Uterus (tissue), 4 donors: ENCODE data around the gene CTLA4. TPM values are rescaled to one million over a fixed set of nuclear protein-coding genes. Genes with fewer than 3 reads are reported as not detected.

Source experiments
- DNase-seq, 2 donors: peaks; one replicate each; pipeline ENCODE4 v3.0.0-alpha.2; 2019 to 2020
- H3K27ac ChIP-seq, 2 donors: fragments of 200-600 bp; sonication (generic); 1 replicate in 1 of 2; 2 replicates in 1 of 2; pipeline ENCODE4 v1.5.1; 2016 to 2018
- H3K27me3 ChIP-seq, 2 donors: fragments of 200-600 bp; sonication (generic); one replicate each; pipeline ENCODE4 v1.5.1; 2018 to 2019; ENCODE audit warnings: control low read depth in 1 of 2
- H3K36me3 ChIP-seq, 2 donors: fragments of 200-600 bp; sonication (generic); one replicate each; pipeline ENCODE4 v1.5.1; 2019; ENCODE audit warnings: control low read depth in 1 of 2
- H3K4me1 ChIP-seq, 2 donors: fragments of 200-600 bp; sonication (generic); one replicate each; pipeline ENCODE4 v1.5.1; 2018 to 2019; ENCODE audit warnings: control low read depth in 1 of 2
- H3K4me3 ChIP-seq, 2 donors: fragments of 200-600 bp; sonication (generic); 1 replicate in 1 of 2; 2 replicates in 1 of 2; pipeline ENCODE4 v1.5.1; 2018 to 2019; ENCODE audit warnings: mild to moderate bottlenecking in 1 of 2
- H3K9me3 ChIP-seq, 2 donors: fragments of 200-600 bp; sonication (generic); one replicate each; pipeline ENCODE4 v1.5.1; 2019; ENCODE audit warnings: control low read depth in 1 of 2
- POLR2A ChIP-seq, 2 donors: fragments of 450-650 bp; IDR thresholded peaks; one replicate each; pipeline ENCODE4 v1.6.1; 2016; ENCODE audit warnings: antibody characterized with exemption in 2 of 2, mild to moderate bottlenecking in 1 of 2, moderate library complexity in 1 of 2
- intact Hi-C: fragments of 100-400 bp; cut with DNase I; formaldehyde crosslinking; loops from one replicate; pipeline ENCODE4 v1.15.1; 2023; ENCODE audit warnings: low total_unique reads
- total RNA-seq, 4 donors: library from RNA; depleted of rRNA in 3 of 4; stranded (reverse); fragments of >200 nt in 3 of 4; gene quantifications; one replicate each; pipeline versions ENCODE4 v1.1.0 to v1.2.4, GENCODE V29; 2014 to 2023
- TF ChIP-seq, protein P1 (sequence below), 4 experiments: fragments of 200-600 bp in 2 of 4; fragments of 450-650 bp in 2 of 4; sonication (generic) in 2 of 4; IDR thresholded peaks; one replicate each; pipeline ENCODE4 v1.5.1; 2016 to 2019; ENCODE audit warnings: antibody characterized with exemption in 4 of 4, mild to moderate bottlenecking in 2 of 4, moderate library complexity in 1 of 4
- donor health status: DM: yes; HTN: yes; CAD: no.

CTLA4 gene
- total RNA-seq, 4 donors from 2014 or later = 0.14 TPM; not detected in 3

- no peak overlapping the region for H3K4me3 ChIP-seq
- no peaks in the 10 kb centered on the region for H3K9me3 ChIP-seq
- intact Hi-C loops = no loop called here
- no peak for TF ChIP-seq POLR2A (IDR thresholded peaks at IDR 0.05)
- TF ChIP-seq, protein P1, sequence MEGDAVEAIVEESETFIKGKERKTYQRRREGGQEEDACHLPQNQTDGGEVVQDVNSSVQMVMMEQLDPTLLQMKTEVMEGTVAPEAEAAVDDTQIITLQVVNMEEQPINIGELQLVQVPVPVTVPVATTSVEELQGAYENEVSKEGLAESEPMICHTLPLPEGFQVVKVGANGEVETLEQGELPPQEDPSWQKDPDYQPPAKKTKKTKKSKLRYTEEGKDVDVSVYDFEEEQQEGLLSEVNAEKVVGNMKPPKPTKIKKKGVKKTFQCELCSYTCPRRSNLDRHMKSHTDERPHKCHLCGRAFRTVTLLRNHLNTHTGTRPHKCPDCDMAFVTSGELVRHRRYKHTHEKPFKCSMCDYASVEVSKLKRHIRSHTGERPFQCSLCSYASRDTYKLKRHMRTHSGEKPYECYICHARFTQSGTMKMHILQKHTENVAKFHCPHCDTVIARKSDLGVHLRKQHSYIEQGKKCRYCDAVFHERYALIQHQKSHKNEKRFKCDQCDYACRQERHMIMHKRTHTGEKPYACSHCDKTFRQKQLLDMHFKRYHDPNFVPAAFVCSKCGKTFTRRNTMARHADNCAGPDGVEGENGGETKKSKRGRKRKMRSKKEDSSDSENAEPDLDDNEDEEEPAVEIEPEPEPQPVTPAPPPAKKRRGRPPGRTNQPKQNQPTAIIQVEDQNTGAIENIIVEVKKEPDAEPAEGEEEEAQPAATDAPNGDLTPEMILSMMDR (IDR thresholded peaks at IDR 0.05) = no peak
- DNase-seq = no peak
- H3K27me3 ChIP-seq = no peaks in the 10 kb centered on the region
- no peak overlapping the region for H3K27ac ChIP-seq
- no peaks in the 10 kb centered on the region for H3K36me3 ChIP-seq
- H3K4me1 ChIP-seq = no peaks in the 10 kb centered on the region
Measured at GRCh38 chr2:203846490-203847105, 21.0 kb upstream of the CTLA4 start.

GRCh38 chr2:203849010-203849409 is 18.6 kb upstream of the CTLA4 start:
- intact Hi-C loops = no loop called here
- H3K9me3 ChIP-seq = no peaks in the 10 kb centered on the region
- no peak overlapping the region for H3K27ac ChIP-seq
- H3K4me1 ChIP-seq = no peaks in the 10 kb centered on the region
- H3K4me3 ChIP-seq = no peak overlapping the region
- H3K36me3 ChIP-seq = no peaks in the 10 kb centered on the region
- TF ChIP-seq, protein P1 (IDR thresholded peaks at IDR 0.05) = no peak
- TF ChIP-seq POLR2A (IDR thresholded peaks at IDR 0.05) = no peak
- no peak for DNase-seq
- H3K27me3 ChIP-seq = no peaks in the 10 kb centered on the region

DNA sequence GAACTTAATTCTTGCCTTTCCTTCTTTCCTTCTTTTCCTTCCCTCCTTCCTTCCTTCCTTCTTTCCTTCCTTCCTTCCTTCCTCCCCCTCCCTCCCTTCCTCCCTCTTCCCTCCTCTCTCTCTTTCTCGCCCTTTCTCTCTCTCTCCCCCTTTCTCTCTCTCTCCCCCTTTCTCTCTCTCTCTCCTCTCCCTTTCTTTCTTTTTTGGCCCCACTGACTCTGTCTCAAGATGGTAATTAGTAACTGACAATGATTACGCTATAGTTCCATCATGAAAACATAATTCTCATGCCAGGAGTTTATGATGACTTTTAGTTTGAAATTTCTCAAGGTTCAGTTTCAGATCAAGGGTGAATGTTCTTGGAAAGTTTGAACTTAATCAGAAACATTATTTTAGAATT is 14.8 kb upstream of the CTLA4 start:
- Histone ChIP-seq H3K27me3 (no peaks in the 10 kb centered on the region), H3K9me3 (no peaks in the 10 kb centered on the region), H3K27ac (no peak overlapping the region), H3K4me1 (no peaks in the 10 kb centered on the region), H3K4me3 (no peak overlapping the region), H3K36me3 (no peaks in the 10 kb centered on the region)
- TF ChIP-seq, protein P1 (IDR thresholded peaks at IDR 0.05) = no peak
- TF ChIP-seq POLR2A (IDR thresholded peaks at IDR 0.05) = no peak
- intact Hi-C loops = no loop called here
- DNase-seq = no peak

DNA sequence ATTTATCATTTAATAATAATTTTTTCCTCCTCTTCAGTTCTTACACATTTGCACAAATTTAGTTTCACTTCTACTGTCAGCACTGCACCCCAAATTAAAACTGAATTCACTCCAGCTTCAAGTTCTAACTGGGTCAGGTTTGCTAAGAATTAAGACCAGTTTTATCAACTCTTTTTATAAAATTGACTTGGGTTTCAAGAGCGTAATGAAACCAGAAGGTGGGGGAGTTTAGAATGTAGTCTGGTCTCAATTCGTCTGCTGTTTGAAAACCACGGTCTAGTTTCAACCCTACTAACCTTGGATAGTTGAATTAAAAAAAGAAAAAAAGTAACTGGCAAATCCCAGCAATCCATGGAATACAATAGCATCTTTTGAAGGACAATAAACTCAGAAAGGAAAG is 14.3 kb upstream of the CTLA4 start:
- intact Hi-C loops = no loop called here
- no peak overlapping the region for H3K27ac ChIP-seq
- DNase-seq = no peak
- H3K27me3 ChIP-seq = no peaks in the 10 kb centered on the region
- no peak overlapping the region for H3K4me3 ChIP-seq
- H3K36me3 ChIP-seq = no peaks in the 10 kb centered on the region
- H3K9me3 ChIP-seq = no peaks in the 10 kb centered on the region
- TF ChIP-seq, protein P1 (IDR thresholded peaks at IDR 0.05) = no peak
- TF ChIP-seq POLR2A (IDR thresholded peaks at IDR 0.05) = no peak
- H3K4me1 ChIP-seq = no peaks in the 10 kb centered on the region

DNA sequence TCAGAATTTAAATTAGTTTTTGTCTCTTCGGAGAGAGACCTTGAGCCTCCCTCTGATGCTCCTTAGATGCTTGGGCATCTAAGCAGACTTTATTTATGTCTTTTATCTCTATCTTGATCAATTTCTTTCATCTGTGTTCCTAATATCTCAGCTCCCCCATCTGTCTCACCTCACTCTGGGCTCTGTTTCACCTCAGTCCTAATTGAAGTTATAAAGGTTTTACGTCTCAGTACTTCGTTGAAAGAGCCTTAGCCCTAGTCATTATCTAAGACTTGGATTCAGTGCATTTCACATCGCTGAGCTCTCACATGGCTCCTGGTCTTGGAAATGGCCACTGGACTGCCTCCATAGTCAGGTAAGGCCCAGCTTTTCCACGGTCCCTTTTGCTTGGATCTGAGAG is 13.8 kb upstream of the CTLA4 start:
- Histone ChIP-seq H3K4me1 (no peaks in the 10 kb centered on the region), H3K36me3 (no peaks in the 10 kb centered on the region), H3K27ac (no peak overlapping the region), H3K27me3 (no peaks in the 10 kb centered on the region), H3K9me3 (no peaks in the 10 kb centered on the region), H3K4me3 (no peak overlapping the region)
- TF ChIP-seq POLR2A (IDR thresholded peaks at IDR 0.05) = no peak
- TF ChIP-seq, protein P1 (IDR thresholded peaks at IDR 0.05) = no peak
- intact Hi-C loops = no loop called here
- DNase-seq = no peak
